GM19043 (cell line): ENCODE data around the gene CHPT1.
"Not testable (repeated sequence)": the region's sequence is repeated elsewhere in the genome, so short reads cannot be mapped to it uniquely, and the experiment has no call there.

Experiments
- ATAC-seq: cut with Tn5 transposase; IDR thresholded peaks from one replicate; pipeline ENCODE4 v1.9.1; 2021; ENCODE audit warnings: low read depth; ENCODE audit not compliant: unreplicated experiment

CHPT1 gene

DNA sequence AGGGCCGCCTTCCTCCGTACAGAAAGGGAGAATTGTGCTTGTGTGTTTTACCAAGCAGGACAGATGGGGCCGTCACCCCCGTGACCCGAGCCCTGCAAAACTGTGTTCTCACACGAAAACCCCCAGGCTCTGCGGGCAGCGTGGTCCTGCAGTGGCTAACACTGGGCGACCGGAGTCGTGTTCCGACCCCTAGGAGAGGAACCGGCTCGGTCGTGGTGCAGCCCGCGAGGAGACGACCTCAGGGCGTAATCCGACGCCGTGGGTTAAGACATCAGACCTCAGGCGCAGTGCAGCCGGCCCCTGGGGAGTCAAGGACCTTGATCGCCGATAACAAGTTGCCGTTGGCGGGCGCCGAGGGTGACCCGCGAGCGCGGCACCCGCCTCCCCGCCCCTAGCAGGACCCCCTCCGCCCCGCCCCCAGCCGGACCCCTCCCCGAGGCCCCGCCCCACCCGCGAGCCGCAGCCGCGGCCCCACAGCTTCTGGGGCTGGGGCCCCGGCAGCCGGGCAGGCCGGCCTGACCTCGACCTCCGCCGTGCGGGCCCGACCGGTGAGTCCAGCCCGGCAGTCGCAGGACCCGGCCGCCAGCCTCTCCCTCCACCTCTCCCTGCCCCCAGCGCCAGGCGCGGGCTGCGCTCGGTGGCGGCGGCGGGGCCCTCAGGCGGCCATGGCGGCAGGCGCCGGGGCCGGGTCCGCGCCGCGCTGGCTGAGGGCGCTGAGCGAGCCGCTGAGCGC, at the start of gene CHPT1:
Gene CHPT1 (plus strand): TSS at position 444 of the 733 bp plus-strand sequence. CDS start 222 bp downstream, at position 666.
- peak; percentile 47 for ATAC-seq

- ATAC-seq: no peak
Observed at GRCh38 chr12:101647711-101648110, 49.7 kb upstream of the CHPT1 start.

- ATAC-seq: no peak
Observed at GRCh38 chr12:101648195-101648594, 49.2 kb upstream of the CHPT1 start.

DNA sequence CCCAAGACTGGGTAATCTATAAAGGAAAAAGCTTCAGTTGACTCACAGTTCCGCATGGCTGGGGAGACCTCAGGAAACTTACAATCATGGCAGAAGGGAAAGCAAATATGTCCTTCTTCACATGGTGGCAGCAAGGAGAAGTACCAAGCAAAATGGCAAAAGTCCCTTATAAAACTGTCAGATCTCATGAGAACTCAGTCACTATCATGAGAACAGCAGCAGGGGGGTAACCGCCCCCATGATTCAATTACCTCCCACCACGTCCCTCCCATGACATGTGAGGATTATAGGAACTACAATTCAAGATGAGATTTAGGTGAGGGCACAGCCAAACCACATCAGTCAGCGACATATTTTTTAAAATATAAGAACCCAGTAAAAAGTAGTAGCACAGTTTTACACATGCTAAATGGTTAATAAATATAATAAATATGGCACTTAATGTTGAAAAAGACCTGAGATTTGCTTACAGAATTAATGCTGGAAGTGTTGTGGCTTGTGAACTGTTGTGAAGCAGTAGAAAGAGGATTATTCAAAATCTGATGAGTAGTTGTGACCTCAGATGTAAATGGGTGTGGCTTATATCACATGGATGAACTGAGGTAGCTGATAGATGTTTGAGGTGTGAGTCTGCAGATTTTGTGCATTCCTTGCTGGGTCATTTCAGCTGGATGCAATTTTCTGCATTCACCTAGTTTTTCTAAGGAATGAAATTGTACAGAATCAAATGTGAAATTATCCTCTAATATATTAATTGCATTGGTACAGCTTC, 46.9 kb upstream of the CHPT1 start:
- no peak for ATAC-seq

- no peak for ATAC-seq
Observed at GRCh38 chr12:101653030-101653429, 44.4 kb upstream of the CHPT1 start.

DNA sequence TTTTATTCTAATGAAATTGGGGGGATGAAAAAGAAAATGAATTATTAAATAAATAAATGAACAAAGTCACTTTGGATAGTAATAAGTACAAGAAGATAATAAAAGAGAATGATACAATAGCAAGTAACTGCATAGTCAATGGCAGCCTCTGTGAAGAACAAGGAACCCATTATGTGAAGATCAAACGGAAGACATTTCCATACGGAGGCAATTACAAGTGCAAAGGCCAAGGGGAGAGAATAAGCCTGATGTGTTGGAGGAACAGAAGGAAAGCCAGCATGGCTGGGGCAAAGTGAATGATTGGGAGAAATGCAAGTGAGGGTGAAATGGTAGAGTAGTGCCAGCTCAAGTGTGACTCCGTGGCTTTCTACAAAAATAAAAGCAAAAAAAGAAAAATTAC, 43.9 kb upstream of the CHPT1 start:
- ATAC-seq: no peak

DNA sequence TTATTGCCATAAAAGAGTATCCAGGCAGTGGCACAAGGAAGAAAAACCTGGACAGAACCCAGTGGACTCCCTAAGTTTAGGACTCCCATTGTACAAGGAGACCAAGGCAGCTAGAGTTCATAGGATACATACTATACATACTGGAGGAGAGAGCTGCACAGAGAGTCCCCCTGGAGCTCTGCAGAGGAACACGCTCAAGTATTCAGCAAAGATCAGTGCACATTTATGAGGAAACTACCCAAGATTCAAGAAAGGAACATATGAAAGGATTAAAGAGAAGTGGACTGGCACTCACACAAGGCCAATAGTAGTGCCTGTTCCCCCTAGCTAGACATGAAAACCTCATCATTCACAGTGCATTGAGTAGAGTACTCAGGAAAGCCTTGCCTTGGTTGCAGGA, 43.0 kb upstream of the CHPT1 start:
- ATAC-seq: no peak

DNA sequence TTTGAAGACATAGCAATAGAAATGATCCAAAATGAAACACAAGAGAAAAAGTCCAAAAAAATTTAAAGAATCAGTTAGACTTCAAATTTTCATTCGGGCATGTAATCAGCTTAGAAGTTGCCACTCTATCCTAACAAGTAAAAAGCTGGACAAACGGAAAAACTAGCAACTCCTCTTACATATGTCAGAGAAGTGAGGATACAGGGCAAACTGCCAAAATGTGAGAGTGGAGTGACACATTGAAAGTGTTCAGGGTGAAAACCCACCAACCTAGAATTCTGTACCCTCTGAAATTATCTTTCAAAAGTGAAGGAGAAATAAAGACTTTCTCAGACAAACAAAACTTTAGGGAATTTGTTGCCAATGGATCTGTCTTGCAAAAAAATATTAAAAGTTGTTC, 42.0 kb upstream of the CHPT1 start:
- ATAC-seq: no peak

GRCh38 chr12:101660662-101661061, 36.8 kb upstream of the CHPT1 start:
- ATAC-seq: not testable (repeated sequence)

DNA sequence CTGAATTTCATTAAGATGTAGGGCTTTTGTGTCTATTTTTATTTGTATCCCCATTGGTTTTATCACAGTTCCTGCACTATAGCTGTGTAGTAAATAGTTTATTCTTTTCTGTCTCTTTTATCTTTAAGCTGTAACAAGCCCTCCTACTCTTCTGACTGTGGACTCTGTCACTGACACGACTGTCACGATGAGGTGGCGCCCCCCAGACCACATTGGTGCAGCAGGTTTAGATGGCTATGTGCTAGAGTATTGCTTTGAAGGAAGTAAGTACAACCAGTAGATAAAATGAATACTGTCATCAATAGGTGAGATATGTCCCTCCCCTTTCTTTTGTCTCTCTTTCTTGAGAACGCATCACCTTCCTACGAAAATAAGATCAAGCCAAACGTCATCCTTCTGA, 34.1 kb upstream of the CHPT1 start:
- ATAC-seq: no peak

DNA sequence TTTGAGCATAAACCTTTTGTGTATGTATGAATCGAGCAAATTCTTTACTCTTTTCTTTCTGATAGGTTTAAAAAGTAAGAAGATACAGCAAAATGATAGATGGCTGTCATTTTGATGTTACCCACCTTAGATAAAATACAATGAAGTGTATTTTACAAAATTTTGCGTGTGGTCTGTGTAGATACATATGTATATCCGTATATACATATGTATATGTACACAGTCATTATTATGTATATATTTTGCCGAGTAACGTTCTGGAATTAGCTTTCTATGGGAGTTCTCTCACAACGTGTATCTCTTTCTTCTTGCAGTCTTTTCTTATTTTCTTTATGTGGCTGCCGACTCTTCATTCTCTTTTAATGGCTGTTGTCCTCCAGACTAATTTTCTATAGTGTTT, 32.4 kb upstream of the CHPT1 start:
- no peak for ATAC-seq

GRCh38 chr12:101666052-101666728, 31.2 kb upstream of the CHPT1 start:
- no peak for ATAC-seq

DNA sequence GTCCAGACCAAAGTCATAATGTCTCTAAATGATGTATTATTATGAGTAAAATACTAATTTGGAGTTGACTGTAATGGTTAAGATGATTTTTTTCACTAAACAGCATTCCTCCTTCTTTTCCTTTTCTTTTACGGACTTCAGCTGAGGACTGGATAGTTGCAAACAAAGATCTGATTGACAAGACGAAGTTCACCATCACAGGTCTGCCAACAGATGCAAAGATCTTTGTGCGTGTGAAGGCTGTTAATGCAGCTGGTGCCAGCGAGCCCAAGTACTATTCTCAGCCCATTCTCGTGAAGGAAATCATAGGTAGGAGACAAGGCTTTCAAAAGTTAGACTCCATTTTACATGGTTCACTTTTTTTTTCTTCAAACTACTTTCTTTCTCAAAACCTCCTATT, 29.8 kb upstream of the CHPT1 start:
- ATAC-seq: no peak

DNA sequence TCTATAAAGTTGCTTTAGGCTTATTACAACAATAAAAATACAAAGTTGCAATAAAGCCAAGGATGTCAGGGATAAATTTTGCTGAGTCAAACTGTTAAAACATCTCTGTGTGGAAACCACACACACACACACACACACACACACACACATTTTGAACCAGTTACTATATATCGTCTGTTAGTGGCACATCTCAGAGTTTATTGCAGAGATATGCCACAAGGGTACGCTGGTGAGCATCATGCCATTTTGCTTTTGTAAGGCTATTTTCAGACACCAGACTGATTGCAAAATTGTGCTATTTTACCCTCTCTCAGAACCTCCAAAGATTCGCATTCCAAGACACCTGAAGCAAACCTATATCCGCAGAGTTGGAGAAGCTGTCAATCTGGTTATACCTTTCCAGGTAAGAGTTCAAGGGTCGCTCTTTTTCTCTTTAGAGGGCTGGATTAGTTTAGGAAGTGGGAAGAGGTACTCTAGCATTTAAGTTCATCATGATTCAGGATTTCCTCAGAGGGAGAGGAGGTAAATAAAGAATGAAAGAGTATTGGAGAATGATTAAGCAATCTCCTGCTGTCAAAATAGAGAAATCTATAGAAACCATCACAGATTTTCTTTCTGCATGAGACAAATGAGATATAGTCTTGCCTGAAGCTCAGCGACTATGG, 27.3 kb upstream of the CHPT1 start:
- no peak for ATAC-seq

DNA sequence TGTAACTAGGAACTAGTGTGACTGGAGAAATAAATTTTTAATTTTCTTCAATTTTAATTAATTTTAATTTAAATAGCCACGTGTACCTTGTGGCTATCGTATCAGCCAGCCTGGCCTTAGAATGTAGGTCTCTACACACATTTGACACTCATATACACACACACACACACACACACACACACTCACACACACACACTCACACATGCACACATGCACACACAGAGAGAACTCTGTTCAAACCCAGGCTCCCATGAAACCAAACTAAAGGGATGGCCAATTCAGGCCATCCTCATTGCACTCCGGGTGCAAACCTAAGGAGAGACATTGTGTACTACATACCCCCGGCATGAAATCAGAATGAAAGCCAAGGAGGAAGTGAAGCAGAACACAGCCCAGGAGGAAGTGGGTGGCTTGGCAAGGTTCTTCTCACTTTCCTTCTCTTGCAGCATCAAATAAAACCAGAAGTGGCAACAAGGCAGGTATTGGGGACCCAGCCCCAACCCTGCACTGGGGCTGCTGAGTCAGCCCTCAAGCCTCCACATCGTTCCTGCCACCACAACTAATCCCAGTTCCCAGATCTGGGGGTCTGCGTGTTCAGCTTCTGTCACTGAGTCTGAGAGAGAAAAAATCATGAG, 26.2 kb upstream of the CHPT1 start:
- ATAC-seq: peak; percentile 83

- ATAC-seq: no peak
Observed at GRCh38 chr12:101671833-101672232, 25.6 kb upstream of the CHPT1 start.

- ATAC-seq: no peak
Observed at GRCh38 chr12:101675555-101675954, 21.9 kb upstream of the CHPT1 start.

DNA sequence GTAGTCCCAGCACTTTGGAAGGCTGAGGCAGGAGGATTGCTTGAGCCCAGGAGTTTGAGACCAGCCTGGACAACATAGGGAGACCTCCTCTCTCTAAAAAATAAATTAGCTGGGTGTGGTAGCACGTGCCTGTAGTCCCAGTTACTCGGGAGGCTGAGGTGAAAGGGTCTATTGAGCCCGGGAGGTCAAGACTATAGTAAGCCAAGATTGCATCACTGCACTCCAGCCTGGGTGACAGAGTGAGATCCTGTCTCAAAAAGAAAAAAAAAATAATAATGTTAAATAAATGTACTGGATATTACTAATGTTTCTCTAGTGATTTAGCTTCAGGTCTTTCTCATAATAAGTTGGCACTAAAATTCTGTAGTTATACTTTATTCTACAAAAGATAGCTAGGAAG, 20.9 kb upstream of the CHPT1 start:
- not testable (repeated sequence) for ATAC-seq

DNA sequence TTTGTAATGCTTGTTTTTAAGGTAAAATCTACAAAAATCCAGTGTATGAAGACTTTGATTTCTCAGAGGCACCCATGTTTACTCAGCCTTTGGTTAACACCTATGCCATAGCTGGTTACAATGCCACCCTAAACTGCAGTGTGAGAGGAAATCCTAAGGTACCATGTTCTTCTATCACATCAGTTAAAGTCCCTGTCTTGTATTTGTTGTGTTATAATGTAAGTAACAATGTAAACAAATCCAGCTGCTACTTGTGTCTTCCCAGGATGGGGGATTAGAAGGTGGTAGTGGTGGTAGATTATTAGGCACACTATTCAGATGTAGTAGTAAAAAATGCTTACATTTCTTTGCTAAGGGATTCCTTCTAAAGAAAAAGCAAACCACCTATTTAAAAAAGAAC, 19.4 kb upstream of the CHPT1 start:
- no peak for ATAC-seq

DNA sequence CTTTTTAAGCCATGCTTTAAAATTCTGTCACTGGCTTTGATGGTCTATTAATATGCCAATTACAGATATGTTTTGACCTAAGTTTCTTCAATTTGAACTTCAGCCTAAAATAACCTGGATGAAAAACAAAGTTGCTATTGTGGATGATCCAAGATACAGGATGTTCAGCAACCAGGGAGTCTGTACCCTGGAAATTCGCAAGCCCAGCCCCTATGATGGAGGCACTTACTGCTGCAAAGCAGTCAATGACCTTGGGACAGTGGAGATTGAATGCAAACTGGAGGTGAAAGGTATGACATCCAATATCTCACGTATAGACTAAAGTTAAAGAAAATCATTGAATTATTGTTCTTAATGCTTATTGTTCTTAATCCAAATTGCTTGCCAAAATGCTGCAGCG, 17.2 kb upstream of the CHPT1 start:
- ATAC-seq: no peak

DNA sequence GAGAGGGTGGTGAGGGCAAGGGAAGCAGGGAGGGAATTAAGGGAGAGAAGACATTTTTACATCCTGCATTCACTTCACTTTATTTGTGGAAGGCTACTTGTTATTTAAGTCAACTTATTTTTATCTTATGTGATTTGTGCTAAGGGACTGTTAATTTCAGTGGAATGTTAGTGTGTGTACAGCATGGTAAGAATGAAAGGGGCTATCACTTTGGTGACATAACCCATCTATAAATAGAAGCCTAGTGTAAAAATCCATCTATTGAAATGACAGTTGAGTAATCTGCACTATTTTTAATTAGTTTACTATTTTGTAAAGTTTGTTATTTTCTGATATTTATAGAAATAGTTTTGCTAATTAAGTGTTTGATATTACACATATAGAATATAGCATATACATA, 16.8 kb upstream of the CHPT1 start:
- no peak for ATAC-seq
